NCI-H1436 treated with DMSO at 0.1 percent for 48 hours (cell line): ENCODE results near the gene WWC2.

Experiments used
- DNase-seq: peaks from one replicate; lab custom pipeline; 2025; lab: John Stamatoyannopoulos, UW

The WWC2 gene

DNA sequence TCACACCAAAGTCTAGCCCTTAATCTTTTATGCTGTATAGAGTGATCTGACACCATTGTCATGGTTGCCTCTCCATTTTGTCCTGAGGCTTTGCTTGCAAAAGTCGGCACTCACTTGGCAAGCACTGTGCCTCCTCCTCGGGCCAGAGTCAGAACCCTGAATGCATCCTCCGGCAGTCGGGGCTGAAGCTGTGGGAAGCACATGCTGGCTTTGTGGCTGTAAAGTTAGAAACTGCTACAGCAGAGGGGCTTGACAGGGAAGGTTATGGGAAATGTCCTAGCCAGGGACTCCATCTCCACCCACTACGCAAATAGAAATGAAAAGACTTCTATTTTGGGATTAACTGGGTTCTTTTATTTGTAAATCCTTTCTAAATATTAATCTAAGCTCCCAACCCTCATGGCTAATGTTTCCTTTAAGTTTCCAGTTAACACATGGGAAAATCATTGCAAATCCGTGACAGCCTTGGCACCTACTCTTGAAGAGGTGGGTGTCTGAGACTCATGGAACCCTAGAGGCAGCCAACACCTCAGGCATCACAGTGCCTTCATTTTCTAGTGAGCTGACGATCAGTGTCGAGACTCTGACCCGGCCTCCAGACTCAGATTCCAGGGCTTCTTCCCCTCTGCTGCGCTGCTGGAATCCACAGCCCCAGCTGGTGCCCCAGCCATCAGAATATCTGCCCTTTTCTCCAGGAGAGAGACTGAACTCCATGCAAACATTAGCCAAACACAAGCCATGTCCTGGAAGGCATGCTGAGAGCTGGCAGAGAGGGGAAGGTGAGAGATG, 231.1 kb downstream of the WWC2 start:
- no peak for DNase-seq

DNA sequence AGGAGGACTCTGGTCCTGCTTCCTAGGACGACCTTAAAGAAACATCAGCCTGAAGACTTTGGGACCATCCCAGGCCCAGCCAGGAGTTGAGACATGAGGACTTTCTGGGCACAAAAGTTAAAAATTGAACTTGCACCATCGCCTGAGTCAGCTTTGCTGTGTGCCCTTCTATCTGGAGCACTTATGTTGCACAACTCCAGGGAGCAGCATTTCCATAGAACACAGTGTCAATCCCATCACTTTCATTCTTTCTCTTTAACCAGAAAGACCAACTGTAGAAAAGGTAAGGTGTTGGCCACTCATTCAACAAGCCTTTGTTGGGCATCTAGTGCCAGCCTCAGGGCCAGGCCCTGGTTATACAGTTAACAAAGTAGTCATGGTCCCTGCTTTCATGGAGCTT, 231.8 kb downstream of the WWC2 start:
- no peak for DNase-seq

DNA sequence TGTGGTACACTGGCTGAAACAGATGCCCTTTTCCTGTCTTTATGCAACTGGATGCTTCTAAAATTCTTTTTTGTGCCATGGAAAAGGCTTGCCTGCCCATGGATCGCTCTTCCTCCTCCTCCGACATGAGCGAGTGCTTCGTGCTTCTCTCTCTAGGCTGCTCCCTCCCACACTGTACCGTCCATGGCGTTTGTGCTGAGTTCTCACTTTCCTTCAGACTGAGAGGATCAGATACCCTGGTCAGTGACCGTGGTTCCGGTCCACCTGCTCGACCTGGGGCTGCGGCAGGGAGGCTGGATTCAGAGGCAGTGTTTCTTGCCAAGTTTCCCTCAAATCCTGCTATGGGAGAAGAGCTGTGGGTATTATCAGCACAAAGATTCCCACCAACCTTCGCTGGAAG, 233.4 kb downstream of the WWC2 start:
- no peak for DNase-seq

DNA sequence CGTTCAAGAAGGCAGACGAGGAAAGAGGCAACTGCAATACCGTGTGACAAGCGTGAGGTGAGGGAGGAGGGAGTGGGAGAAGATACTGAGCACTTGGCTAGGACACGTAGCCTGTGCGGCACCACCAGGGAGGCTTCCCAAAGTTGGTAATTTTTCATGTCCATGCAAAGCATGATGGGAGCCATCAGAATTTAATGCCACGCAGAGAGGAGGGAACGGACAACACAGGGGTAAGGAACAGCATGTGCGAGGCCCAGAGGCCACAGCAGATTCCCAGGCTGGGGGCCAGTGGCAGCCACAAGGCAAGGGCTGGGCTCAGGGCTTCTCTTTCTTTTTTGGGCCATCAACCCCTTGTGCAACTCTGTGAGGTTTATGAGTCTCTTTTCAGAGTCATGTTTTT, 234.1 kb downstream of the WWC2 start:
- no peak for DNase-seq

DNA sequence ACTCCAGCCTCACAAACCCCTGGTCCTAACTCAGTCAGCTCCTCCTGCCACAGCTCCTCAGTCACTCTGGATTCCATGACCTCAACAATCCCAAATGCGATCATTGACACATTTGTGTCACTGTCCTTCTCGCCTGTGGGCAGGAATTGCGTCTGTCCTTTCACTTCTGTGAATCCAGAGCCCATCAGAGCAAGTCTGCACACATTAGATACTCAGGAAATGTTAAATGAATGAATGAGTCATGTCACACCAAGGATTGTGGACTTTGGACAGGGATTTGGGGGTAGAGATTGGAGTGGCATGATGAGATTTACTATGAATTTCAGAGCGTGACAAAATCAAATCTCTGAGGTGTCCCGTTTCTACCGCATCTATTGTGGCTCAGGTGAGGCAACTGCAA, 234.9 kb downstream of the WWC2 start:
- DNase-seq, result no peak

DNA sequence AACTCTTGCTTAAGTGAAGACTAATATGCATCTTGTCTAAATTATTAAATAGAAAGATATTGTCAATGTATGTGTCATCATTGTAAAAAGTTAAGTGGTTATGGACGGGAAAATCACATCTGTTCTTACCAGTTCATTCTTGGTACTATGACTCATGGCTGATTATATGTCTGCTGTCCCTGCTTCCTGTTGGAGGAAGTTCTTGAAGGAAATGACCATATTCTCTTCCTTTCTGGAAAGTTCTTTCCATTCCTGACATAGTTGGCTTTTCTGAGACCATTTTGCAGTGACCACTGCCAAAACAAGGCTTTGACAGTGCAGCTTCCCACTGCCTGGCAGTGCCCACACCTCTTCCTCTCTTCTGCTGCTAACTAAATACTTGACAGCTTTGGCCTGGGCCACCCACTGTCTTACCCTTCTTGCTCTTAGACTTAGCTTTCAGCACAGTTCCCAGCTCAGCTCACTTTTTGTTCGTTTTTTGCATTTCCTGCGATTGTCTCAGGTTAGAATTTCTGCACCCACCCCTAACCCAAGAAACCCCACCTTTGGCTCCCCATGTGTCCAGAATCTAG, 236.4 kb downstream of the WWC2 start:
- DNase-seq, result no peak

DNA sequence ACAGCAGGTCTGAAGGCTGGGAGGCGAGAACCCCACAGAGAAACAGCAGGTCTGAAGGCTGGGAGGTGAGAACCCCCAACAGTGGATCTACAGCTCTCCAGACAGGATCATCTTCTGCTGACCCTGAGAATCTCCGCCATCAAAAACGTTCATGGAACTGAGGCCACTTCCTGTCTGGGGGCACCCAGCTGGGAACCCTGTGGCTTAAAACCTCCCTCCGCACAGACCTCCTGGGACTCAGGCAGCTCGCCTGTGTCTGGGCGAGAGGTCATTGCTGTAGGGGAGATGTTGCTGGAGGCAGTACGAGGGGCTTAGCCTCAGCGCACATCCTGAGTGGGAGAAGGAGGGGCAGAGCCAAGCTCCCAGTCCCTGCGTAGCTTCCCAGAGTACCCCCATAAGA, 238.3 kb downstream of the WWC2 start:
- DNase-seq, result no peak

DNA sequence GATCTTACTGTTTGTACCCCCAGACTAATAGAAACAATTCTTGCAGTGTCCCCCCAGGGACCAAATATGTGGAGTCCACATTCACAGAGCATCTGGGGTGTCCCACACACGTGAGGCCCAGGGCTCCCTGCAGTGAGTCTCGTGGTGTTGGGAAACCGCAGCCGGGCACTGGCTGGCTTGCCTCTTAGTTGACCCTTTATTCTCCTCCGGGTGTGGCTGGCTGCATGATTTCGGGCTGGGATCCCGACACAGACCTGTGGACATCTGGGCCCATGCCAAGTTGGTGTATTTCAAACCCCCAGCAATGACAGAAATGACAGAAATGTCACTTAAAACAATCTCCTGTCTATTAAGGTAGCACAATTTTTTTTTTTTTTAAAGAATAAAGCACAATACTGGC, 238.8 kb downstream of the WWC2 start:
- no peak for DNase-seq

DNA sequence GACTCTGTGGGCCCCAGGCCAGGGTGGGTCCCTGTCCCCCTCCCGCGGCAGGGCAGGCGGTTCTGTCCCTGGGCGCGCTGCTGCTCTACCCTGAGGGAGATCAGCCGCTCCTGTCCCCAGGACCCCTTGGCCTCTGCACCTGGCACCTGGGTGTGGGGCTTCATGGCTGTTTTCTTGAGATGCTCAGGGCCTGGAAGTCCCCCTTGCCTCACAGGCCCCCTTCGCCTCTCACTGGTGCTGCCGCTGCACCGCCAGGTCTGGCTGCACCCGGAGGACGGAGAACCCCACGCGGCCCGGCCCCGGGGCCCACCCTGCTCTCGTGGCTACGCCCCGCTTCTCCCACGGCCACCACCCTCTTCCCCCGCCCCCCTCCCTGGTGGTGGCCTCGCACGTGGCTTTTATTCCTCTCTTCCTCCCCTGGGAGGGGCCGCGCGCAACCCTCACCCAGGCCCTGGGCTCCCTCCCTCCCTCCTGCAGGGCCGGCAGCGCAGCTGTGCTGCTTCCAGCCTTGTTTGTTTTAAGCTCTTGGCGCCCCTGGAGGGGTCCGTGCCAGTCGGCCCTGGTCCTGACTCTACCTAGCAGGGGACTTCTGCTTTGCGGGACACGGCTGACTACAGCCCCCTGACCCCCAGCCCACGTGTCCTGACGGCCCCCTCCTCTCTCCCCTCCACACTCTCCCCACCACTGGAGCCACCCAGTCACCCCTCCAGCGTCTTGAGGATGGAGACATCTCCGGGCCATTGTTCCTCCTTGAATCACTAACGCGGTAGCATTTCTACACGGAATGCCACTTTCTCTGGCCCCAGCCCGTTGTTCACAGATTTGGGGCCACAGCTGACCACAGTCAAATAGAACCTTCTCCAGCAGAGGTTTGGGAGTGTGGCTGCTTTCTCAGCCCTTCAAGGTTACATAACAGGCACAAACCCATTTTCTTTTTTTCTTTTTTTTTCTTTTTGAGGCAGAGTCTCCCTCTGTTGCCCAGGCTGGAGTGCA, 243.8 kb downstream of the WWC2 start:
- DNase-seq, result no peak

DNA sequence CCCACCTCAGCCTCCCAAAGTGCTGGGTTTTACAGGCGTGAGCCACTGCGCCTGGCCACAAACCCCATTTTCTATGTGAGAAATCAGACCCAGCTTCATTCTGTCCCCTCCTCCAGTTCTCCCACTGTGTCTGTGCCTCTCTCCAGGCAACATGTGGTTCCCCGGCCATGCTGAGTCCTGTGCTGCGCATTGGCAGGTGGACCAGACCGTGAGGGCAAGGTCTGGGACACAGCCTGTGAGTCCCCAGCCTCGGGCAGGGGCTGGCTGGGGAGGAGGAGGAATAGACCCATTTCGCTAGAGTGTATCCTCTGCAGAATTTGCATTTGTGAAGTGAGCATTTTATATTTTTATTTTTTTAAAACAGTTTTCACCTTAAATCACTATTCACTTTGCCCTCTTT, 244.7 kb downstream of the WWC2 start:
- no peak for DNase-seq

DNA sequence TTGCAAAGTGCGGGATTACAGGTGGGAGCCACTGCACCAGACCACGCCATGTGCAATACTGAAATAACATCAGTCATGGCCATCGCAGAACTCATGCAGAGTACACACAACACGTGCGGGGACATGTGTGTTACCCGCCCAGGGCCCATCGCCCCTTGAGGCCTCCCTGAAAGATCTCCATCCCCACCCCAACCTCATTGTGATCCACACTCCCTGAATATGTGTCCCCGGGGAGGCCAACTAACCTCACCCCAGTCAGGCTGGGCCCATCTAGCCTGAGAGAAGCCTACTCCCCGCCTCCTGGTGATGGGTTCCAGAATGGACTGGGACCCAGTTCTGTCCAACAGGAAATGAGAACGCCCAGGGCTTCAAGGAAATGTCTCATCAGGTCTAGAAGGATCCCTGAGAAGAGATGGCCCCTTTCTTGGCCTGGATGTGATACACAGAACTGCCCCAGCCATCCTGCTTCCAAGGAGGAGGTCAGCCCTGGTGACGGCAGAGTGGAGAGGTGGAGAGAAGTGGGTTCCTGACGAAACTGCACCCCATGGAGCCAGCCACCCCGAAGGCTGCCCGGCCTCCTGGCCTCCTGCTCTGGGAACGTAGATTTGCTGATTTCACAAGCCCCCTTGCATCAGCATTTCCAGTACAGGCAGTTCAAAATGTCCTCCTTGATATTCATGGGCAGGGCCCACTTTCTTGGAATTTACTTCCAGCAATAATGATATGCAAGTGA, 245.6 kb downstream of the WWC2 start:
- no peak for DNase-seq

DNA sequence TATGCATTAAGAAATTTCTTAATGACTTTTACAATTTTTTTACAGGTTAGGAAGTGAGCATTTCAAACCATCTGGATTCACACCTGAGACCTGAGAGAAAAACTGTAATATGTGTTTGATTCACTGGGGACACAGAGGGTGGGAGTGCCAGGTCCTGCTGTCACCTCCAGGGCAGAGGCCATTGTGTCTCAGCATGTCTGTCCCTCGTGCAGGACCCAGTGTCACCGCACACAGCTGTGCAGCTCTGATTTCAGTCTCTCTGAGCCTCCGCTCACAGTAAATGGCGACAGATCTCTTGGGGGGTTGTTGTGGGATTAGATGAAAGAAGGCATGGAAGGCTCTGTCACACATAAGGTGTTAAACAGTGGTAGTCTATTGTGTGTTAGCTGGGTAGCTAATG, 246.2 kb downstream of the WWC2 start:
- DNase-seq, result no peak

DNA sequence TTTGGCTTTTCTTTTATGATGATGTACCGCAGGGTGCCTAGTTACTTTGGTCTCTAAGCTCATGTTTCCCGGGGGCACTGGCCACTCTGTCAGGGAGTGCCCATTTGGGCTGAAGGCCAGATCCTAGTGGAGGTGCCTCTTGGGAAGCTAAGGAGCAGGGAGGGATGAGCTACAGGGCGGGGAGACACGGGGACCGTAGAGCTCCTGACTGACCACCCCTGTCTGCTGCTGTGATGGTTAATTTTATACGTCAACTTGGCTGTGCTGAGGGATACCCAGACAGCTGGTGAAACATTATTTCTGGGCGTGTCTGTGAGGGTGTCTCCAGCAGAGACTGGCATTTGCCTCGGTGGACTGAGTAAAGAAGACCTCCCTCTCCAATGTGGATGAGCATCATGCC, 248.1 kb downstream of the WWC2 start:
- no peak for DNase-seq

DNA sequence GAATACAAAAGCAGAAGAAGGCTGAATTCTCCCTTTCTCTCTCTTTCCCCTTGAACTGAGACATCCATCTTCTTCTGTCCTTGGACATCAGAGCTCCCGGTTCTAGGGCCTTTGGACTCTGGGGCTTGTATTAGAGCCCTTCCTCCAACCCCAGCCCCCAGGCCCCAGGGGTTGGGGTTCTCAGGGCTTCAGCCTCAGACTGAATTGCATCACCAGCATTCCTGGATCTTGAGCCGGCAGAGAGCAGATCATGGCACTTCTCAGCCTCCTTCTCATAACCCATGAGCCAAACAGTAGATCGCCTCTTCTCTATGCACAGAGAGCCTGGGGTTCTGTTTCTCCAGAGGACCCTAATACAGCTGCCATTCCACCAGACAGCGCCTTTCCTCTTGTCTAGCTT, 248.5 kb downstream of the WWC2 start:
- no peak for DNase-seq

DNA sequence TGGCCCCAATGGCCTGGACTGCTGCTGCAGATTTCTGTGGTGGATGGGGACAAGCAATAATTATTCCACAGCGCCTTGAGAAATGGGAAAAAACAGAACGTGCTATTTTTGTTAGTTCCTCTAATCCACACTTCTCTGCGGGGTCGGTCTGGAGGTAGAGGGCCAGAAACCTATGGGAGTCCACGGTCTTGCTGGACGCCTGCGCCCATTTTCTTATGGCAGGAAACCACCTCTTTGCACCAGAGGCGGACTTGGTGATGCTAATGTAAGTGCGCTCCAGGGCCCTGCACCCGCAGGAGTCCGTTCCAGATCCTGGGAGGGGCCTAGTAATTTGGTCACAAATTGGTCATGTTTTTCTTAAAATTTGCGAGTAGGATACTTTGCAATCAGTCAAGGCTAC, 249.1 kb downstream of the WWC2 start:
- no peak for DNase-seq

DNA sequence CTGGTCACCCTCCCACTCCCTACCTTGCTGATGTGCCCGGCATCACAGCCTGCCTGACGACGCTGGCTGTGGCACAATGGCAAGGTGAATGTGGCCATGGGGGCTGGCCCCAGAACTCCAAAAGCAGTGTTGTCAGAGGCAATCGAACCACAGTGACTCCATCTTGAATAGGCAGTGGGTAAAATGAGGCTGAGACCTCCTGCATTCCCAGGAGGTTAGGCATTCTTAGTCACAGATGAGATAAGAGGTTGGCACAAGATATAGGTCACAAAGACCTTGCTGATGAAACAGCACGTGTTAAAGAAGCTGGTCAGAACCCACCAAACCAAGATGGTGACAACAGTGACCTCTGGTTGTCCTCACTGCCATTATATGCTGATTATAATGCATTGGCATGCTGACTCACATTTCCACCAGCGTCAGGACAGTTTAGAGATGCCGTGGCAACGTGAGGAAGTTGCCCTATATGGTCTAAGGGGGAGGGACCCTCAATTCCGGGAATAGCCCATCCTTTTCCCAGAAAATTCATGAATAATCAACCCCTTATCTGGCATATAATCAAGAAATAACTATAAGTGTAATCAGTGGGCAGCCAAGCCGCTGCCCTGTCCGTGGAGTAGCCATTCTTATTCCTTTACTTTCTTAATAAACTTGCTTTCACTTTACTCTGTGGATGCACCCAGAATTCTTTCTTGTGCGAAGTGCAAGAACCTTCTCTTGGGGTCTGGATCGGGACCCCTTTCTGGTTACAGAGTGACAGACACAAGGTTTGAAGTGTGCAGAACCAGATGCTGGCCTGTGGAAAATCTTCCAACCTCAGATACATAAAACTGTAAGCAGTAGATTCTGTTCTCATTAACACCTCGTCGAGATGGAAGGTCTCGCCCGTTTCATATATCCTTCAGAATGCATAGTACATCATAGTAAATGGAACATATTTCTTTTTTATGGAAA, 249.9 kb downstream of the WWC2 start:
- DNase-seq, result no peak

DNA sequence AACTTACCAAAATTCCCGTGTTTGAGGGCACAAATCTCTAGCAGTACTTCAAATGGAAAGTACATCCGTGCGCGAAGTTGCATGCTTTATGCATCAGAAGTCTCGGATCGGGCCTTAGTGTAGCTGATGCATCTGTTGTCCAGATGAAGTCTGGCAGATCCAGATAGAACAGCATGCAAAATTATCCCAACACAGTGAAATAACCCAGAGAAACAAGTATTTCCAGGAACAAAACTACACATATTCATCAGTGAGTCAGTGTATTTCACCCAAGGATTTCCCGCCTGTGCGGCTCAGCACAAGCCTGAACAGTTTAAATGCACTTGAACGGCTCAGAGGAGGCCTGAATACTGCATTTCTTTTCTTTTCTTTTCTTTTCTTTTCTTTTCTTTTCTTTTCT, 250.6 kb downstream of the WWC2 start:
- no peak for DNase-seq

DNA sequence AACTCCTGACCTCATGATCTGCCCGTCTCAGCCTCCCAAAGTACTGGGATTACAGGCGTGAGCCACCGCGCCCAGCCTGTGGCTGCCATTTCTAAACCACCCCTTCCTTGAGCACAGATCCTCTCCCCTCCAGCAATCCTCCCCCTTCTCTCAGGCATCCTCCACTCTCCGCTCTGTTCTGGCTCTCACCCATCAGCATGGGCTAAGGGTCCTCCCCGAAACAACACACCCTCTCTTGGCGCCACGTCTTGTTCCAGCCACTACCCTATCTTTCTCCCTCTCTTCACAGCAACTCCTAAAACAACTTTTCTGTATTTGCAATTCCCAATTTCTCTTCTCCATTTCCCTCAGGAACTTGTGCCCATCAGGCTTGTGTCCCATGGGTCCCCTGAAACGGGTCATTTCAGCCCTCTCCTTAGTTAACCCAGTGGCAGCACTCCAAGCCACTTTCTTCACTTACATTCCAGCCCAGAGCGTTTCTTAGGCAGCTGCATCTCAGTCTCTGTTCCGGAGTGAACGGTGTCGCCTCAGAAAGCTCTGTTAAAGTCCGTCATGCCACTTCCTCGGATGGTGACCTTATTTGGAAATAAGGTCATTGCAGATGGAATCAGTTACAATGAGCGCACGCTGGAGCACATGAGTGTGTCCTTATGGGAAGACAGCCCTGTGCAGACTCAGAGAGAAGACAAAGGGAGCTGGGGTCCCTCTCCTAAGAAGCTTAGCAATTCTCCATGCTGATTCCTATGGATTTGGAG, 251.4 kb downstream of the WWC2 start:
- DNase-seq, result no peak

DNA sequence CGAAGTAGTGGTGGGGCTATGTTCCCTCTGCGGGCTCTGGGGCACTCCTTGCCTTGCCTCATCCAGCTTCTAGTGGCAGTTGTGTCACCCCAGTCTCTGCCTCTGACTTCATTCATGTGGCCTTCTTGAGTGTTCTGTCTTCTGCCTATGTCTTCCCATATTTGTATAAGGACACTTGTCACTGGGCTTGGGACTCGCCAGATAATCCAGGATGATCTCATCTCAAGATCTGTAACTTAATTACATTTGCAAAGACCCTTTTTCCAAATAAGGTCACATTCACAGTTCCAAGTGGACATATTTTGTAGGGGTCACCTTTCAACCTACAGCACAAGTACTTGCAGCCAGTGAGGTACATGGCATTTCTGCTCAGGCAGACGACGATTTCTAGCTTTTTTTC, 253.5 kb downstream of the WWC2 start:
- no peak for DNase-seq

DNA sequence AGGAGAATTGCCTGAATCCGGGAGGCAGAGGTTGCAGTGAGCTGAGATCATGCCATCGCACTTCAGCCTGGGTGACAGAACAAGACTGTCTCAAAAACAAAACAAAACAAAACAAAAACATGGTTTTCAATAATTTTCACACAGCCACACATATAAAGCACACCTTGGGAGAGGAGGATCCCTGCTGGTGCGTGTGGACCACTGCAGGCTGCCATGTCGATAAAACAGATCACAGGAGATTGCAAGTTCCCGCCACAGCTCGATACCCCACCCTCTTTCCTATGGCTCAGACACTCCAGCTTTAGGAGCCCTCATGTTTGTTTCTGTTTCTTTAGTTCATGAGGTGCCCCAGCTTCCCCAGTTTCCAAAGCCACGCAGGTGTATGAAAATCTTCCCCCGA, 254.5 kb downstream of the WWC2 start:
- DNase-seq, result no peak
